Cardiac muscle cell (in vitro differentiated cells and primary cell): Measurements from ENCODE around the gene RAP1GAP. TPM values are rescaled to one million over a fixed set of nuclear protein-coding genes. Genes with fewer than 3 reads are reported as not detected.

Source experiments
- DNase-seq, 2 donors: peaks; one replicate each; pipeline versions ENCODE4 v3.0.0 to v3.0.0-alpha.2; 2010 to 2017; ENCODE audit warnings: low read depth in 1 of 2, low spot score in 1 of 2
- H3K27ac ChIP-seq: fragments of 200-600 bp; sonication (generic); 2 replicates; pipeline ENCODE4 v1.5.1; 2016
- H3K27me3 ChIP-seq: fragments of 200-600 bp; sonication (generic); 2 replicates; pipeline ENCODE4 v1.6.0; 2016; ENCODE audit warnings: control low read depth
- H3K36me3 ChIP-seq: fragments of 200-600 bp; sonication (generic); 2 replicates; pipeline ENCODE4 v1.5.1; 2016; ENCODE audit warnings: control low read depth
- H3K4me1 ChIP-seq: fragments of 200-600 bp; sonication (generic); 2 replicates; pipeline ENCODE4 v1.8.1; 2017; ENCODE audit warnings: low read depth, mild to moderate bottlenecking, mixed run types
- H3K4me3 ChIP-seq: fragments of 200-600 bp; sonication (generic); 2 replicates; pipeline ENCODE4 v1.5.1; 2016; ENCODE audit warnings: mild to moderate bottlenecking
- H3K9me3 ChIP-seq: fragments of 200-600 bp; sonication (generic); 2 replicates; pipeline ENCODE4 v1.5.1; 2017; ENCODE audit warnings: low read depth, mild to moderate bottlenecking, control low read depth
- polyA plus RNA-seq: library from polyadenylated mRNA; unstranded; fragments of >200 nt; fragmentation: Nextera tagmentation; extraction: Ambion mirVana; gene quantifications from 2 replicates; pipeline ENCODE4 v1.2.1, GENCODE V29; 2016
- total RNA-seq: library from RNA; depleted of rRNA; stranded (reverse); fragments of >200 nt; gene quantifications from 2 replicates; pipeline ENCODE4 v1.2.3, GENCODE V29; 2016
- TF ChIP-seq, protein P1 (sequence below): IDR thresholded peaks from 2 replicates; pipeline ENCODE4 v1.5.1; 2012; ENCODE audit warnings: low read depth, mild to moderate bottlenecking, low read length

The RAP1GAP gene
- total and polyA plus RNA-seq, 2 experiments from 2014 or later: 5.8 to 7.4 TPM

DNA sequence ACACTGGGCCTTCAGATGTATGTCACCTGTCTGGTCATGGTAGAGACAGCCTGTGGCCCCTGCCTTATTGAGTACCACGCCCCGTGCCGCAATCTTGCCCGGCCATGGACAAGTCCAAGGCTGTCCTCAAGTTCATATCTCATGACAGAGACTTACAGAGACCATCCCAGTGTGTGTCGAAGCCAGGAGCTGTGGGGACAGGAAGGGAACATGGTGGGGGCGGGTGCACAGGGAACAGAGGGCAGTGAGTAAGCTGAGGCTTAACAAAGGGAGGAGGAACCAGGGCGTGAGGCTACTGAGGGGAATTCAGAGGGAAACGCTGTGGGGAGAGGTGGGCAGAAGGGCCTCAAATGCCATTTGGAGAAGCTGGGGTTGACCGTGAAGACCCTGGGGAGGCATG lies 84.1 kb downstream of the RAP1GAP start:
- Histone ChIP-seq H3K27me3 (no peaks in the 10 kb centered on the region), H3K27ac (no peak overlapping the region), H3K4me3 (no peak overlapping the region), H3K4me1 (no peaks in the 10 kb centered on the region), H3K9me3 (no peaks in the 10 kb centered on the region), H3K36me3 (no peaks in the 10 kb centered on the region)
- TF ChIP-seq, protein P1, sequence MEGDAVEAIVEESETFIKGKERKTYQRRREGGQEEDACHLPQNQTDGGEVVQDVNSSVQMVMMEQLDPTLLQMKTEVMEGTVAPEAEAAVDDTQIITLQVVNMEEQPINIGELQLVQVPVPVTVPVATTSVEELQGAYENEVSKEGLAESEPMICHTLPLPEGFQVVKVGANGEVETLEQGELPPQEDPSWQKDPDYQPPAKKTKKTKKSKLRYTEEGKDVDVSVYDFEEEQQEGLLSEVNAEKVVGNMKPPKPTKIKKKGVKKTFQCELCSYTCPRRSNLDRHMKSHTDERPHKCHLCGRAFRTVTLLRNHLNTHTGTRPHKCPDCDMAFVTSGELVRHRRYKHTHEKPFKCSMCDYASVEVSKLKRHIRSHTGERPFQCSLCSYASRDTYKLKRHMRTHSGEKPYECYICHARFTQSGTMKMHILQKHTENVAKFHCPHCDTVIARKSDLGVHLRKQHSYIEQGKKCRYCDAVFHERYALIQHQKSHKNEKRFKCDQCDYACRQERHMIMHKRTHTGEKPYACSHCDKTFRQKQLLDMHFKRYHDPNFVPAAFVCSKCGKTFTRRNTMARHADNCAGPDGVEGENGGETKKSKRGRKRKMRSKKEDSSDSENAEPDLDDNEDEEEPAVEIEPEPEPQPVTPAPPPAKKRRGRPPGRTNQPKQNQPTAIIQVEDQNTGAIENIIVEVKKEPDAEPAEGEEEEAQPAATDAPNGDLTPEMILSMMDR: no peak
- DNase-seq: no peak

DNA sequence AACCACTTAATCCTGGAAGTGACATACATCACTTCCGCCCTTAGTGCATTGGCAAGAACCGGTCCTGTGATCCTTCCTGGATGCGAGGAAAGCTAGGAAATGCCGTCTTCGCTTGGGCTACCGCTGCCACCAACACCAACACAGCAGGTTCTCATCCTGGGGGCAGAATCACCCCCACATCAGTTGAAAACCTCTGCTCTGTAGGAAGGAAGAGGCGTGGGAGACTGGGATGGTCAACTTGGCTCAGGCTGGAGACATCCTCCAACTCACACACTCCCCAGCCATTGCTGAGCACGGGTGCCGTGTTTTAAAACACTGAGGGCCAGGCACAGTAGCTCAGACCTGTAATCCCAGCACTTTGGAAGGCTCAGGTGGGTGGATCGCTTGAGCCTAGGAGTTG lies 85.1 kb downstream of the RAP1GAP start:
- no peak for DNase-seq
- no peak overlapping the region for H3K4me3 ChIP-seq
- no peaks in the 10 kb centered on the region for H3K4me1 ChIP-seq
- no peaks in the 10 kb centered on the region for H3K36me3 ChIP-seq
- no peaks in the 10 kb centered on the region for H3K9me3 ChIP-seq
- TF ChIP-seq, protein P1: no peak
- H3K27ac ChIP-seq: no peak overlapping the region
- no peaks in the 10 kb centered on the region for H3K27me3 ChIP-seq

DNA sequence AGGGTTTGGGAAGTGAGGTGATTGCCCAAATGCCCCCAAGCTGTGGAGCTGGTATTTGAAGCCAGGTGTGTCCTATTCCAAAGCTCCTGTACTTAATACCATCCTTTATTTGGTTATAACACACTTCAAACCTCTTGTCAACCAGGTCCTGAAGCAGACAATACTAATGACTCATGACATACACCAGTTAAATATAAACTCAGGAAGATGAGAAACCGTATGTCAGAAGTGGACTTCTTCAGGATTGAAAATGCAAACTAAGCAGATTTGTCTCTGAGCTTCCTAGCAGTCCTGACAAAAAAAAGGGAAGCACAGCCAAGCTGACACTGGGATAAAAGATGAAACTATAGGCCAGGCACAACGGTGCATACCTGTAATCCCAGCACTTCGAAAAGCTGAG lies 89.4 kb downstream of the RAP1GAP start:
- no peak overlapping the region for H3K4me3 ChIP-seq
- no peak overlapping the region for H3K27ac ChIP-seq
- H3K36me3 ChIP-seq: no peaks in the 10 kb centered on the region
- no peak for DNase-seq
- no peaks in the 10 kb centered on the region for H3K9me3 ChIP-seq
- H3K27me3 ChIP-seq: no peaks in the 10 kb centered on the region
- TF ChIP-seq, protein P1: no peak
- H3K4me1 ChIP-seq: peaks cover under 1% of the 10 kb centered on the region

DNA sequence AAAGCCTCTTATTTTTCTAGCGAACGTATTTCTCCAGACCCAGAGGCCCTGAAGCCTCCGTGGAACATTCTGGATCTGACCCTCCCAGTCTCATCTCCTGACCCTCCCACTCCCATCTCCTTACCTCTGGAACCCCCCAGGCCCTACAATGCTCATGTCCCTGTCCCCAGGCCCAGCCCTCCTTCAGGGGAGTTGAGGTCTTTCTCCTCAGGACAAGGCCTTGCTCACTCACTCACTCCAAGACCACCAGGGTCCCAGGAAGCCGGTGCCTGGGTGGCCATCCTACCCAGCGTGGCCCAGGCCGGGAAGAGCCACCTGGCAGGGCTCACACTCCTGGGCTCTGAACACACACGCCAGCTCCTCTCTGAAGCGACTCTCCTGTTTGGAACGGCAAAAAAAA lies 91.2 kb downstream of the RAP1GAP start:
- Histone ChIP-seq H3K27me3 (no peaks in the 10 kb centered on the region), H3K4me1 (peaks cover 9% of the 10 kb centered on the region), H3K27ac (no peak overlapping the region), H3K9me3 (no peaks in the 10 kb centered on the region), H3K36me3 (no peaks in the 10 kb centered on the region), H3K4me3 (no peak overlapping the region)
- TF ChIP-seq, protein P1: no peak
- DNase-seq: no peak

DNA sequence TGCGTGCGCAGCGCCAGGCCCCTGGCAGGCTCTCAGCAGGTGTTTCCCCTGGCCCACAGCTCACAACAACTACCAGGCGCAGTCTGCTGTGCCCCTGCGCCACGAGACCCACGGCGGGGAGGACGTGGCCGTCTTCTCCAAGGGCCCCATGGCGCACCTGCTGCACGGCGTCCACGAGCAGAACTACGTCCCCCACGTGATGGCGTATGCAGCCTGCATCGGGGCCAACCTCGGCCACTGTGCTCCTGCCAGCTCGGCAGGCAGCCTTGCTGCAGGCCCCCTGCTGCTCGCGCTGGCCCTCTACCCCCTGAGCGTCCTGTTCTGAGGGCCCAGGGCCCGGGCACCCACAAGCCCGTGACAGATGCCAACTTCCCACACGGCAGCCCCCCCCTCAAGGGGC lies 91.8 kb downstream of the RAP1GAP start:
- Histone ChIP-seq H3K27ac (no peak overlapping the region), H3K4me3 (no peak overlapping the region), H3K9me3 (no peaks in the 10 kb centered on the region), H3K27me3 (no peaks in the 10 kb centered on the region), H3K36me3 (no peaks in the 10 kb centered on the region), H3K4me1 (peaks cover 9% of the 10 kb centered on the region)
- TF ChIP-seq, protein P1: no peak
- no peak for DNase-seq

DNA sequence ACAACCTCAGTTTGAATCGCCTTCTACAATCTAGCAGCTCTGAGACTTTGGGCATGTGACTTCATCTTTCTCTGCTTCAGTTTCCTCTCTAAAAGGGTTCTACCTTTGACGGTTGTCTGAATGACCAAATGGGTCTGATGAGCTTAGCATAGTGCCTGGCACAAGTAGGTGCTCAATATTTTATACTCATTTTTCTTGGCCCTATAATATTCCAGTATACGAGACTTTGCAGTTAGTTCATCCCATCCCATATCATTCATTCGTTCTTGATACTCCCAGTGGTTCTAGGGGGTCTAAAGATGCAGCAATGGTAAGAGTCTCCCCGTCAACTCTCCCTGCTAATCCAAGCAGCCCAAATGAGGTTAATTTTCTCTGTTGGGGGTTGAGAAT lies 92.4 kb downstream of the RAP1GAP start:
- Histone ChIP-seq H3K4me1 (peaks cover 9% of the 10 kb centered on the region), H3K27me3 (no peaks in the 10 kb centered on the region), H3K9me3 (no peaks in the 10 kb centered on the region), H3K27ac (no peak overlapping the region), H3K36me3 (no peaks in the 10 kb centered on the region), H3K4me3 (no peak overlapping the region)
- DNase-seq: no peak
- TF ChIP-seq, protein P1: no peak
